GM12878 (cell line): ENCODE data around the gene ITSN2. TPM values are rescaled to one million over a fixed set of nuclear protein-coding genes. Genes with fewer than 3 reads are reported as not detected.

Experiments
- ATAC-seq: fragments of 200-7000 bp; cut with Tn5 transposase; 3 replicates; pipeline ENCODE4 v1.9.1; 2020; ENCODE audit warnings: mild to moderate bottlenecking, moderate library complexity
- BruUV-seq: library from RNA; stranded (reverse); fragments of 400-500 nt; replicated peaks from 2 replicates; lab custom pipeline; 2021; lab: Mats Ljungman, UMichigan
- CTCF ChIA-PET: fragments of 300-600 bp; sonication (Branson Sonifier 250); formaldehyde crosslinking; extraction: SDS; loops from one replicate; lab custom pipeline; 2021; ENCODE audit warnings: inconsistent platforms; lab: Yijun Ruan, JAX
- POLR2A ChIA-PET: fragments of 350-600 bp; formaldehyde crosslinking; extraction: SDS; loops from one replicate; lab custom pipeline; 2021; ENCODE audit warnings: inconsistent platforms; lab: Charles Lee
- RAD21 ChIA-PET: fragments of 300-600 bp; sonication (Branson Sonifier 250); formaldehyde crosslinking; loops from one replicate; lab custom pipeline; 2023; ENCODE audit warnings: antibody characterized with exemption; ENCODE audit not compliant: unreplicated experiment; lab: Charles Lee
- SMC1A ChIA-PET: fragments of 300-600 bp; sonication (Branson Sonifier 250); formaldehyde crosslinking; loops from one replicate; lab custom pipeline; 2023; ENCODE audit not compliant: unreplicated experiment, uncharacterized antibody; lab: Charles Lee
- DNase-seq: peaks from one replicate; pipeline ENCODE4 v3.0.0-alpha.2; 2011; ENCODE audit warnings: low read depth, low spot score
- FAIRE-seq: peaks from 3 replicates; lab custom pipeline; 2011; peaks lifted over from hg19 to GRCh38; lab: Jason Lieb, UNC
- H2AFZ ChIP-seq: 2 replicates; pipeline ENCODE4 v1.6.0; 2011; ENCODE audit warnings: low read depth, low read length, control low read depth; ENCODE audit not compliant: control insufficient read depth
- H3K27ac ChIP-seq: 2 replicates; pipeline ENCODE4 v1.5.1; 2011; ENCODE audit warnings: control low read depth; ENCODE audit not compliant: control insufficient read depth, insufficient read depth
- H3K27me3 ChIP-seq, 2 experiments: replicated peaks in 1 of 2; 2 replicates each; pipeline versions ENCODE4 v1.6.0 to v1.6.1; 2011; ENCODE audit warnings: low read length in 1 of 2; ENCODE audit not compliant: control insufficient read depth in 2 of 2, insufficient read depth in 2 of 2
- H3K36me3 ChIP-seq, 2 experiments: 2 replicates each; pipeline ENCODE4 v1.5.1; 2011; ENCODE audit warnings: low read length in 1 of 2; ENCODE audit not compliant: control insufficient read depth in 2 of 2, insufficient read depth in 2 of 2
- H3K4me1 ChIP-seq: 2 replicates; pipeline ENCODE4 v1.6.1; 2011; ENCODE audit warnings: mild to moderate bottlenecking, low read length, moderate library complexity, mixed read lengths; ENCODE audit not compliant: control insufficient read depth, insufficient read depth
- H3K4me2 ChIP-seq: 2 replicates; pipeline ENCODE4 v1.6.0; 2011; ENCODE audit warnings: control low read depth; ENCODE audit not compliant: control insufficient read depth, insufficient read depth
- H3K4me3 ChIP-seq: fragments of 200-600 bp; sonication (generic); 2 replicates; pipeline ENCODE4 v1.5.1; 2016
- H3K79me2 ChIP-seq: 2 replicates; pipeline ENCODE4 v1.6.0; 2011; ENCODE audit warnings: low read length; ENCODE audit not compliant: control insufficient read depth, insufficient read depth
- H3K9ac ChIP-seq: 2 replicates; pipeline ENCODE4 v1.8.0; 2011; ENCODE audit warnings: low read length, control low read depth, mixed read lengths; ENCODE audit not compliant: control insufficient read depth, insufficient read depth
- H3K9me3 ChIP-seq: replicated peaks from 3 replicates; pipeline ENCODE4 v1.5.1; 2011; ENCODE audit warnings: mild to moderate bottlenecking, low read length; ENCODE audit not compliant: control insufficient read depth, insufficient read depth
- H4K20me1 ChIP-seq: 2 replicates; pipeline ENCODE4 v1.6.0; 2011; ENCODE audit not compliant: control insufficient read depth, insufficient read depth
- DPF2 ChIP-seq: fragments of 450-650 bp; IDR thresholded peaks from 2 replicates; pipeline ENCODE4 v1.6.1; 2017; ENCODE audit warnings: mild to moderate bottlenecking
- ETV6 ChIP-seq, 2 experiments: fragments of 450-650 bp in 1 of 2; IDR thresholded peaks in 1 of 2; conservative IDR thresholded peaks in 1 of 2; 2 replicates each; pipeline ENCODE4 v1.6.1; 2014; ENCODE audit warnings: antibody characterized with exemption in 1 of 2, borderline replicate concordance in 1 of 2, low read depth in 1 of 2, mild to moderate bottlenecking in 1 of 2, moderate library complexity in 1 of 2
- HDGF ChIP-seq: fragments of 450-650 bp; IDR thresholded peaks from 2 replicates; pipeline ENCODE4 v1.6.1; 2016; ENCODE audit warnings: antibody characterized with exemption
- IRF3 ChIP-seq: fragments of 450-650 bp; IDR thresholded peaks from 2 replicates; pipeline ENCODE4 v1.6.1; 2014; ENCODE audit warnings: mild to moderate bottlenecking
- KDM1A ChIP-seq: fragments of 200-600 bp; sonication (generic); IDR thresholded peaks from 2 replicates; pipeline ENCODE4 v1.6.1; 2016; ENCODE audit warnings: borderline replicate concordance
- LARP7 ChIP-seq: fragments of 450-650 bp; IDR thresholded peaks from 2 replicates; pipeline ENCODE4 v1.6.1; 2017; ENCODE audit warnings: mild to moderate bottlenecking
- MYB ChIP-seq: fragments of 150-350 bp; IDR thresholded peaks from 2 replicates; pipeline ENCODE4 v1.6.1; 2014; ENCODE audit warnings: mild to moderate bottlenecking, low read depth, low read length, borderline replicate concordance
- PAX5 ChIP-seq: IDR thresholded peaks from 2 replicates; pipeline ENCODE4 v1.6.1; 2011; ENCODE audit warnings: low read depth, low read length, borderline replicate concordance
- RUNX3 ChIP-seq: IDR thresholded peaks from 2 replicates; pipeline ENCODE4 v1.6.1; 2012; ENCODE audit warnings: low read length, inconsistent platforms
- SMAD5 ChIP-seq: IDR thresholded peaks from 2 replicates; pipeline ENCODE4 v1.6.1; 2016; ENCODE audit warnings: antibody characterized with exemption, low read depth
- TCF7 ChIP-seq: IDR thresholded peaks from 2 replicates; pipeline ENCODE4 v1.6.1; 2014; ENCODE audit warnings: antibody characterized with exemption, borderline replicate concordance
- YBX1 ChIP-seq: fragments of 450-650 bp; IDR thresholded peaks from 2 replicates; pipeline ENCODE4 v1.6.1; 2016; ENCODE audit warnings: antibody characterized with exemption
- WGBS: methylation state at CpG from one replicate; pipeline ENCODE4 v1.1.6; 2016; ENCODE audit warnings: low lambda C conversion rate; ENCODE audit not compliant: insufficient replicate concordance, insufficient coverage; ENCODE audit errors: missing lambda C conversion rate; 5-methylcytosine and 5-hydroxymethylcytosine counted together
- in situ Hi-C: fragments of 300-500 bp; cut with MboI; formaldehyde crosslinking; loops from 9 replicates; pipeline ENCODE4 v1.14.3; 2018; ENCODE audit warnings: mixed read lengths
- intact Hi-C: fragments of 100-400 bp; cut with micrococcal nuclease; formaldehyde crosslinking; loops from one replicate; pipeline ENCODE4 v1.14.2; 2022; ENCODE audit not compliant: unreplicated experiment
- polyA plus RNA-seq, 11 experiments: library from polyadenylated mRNA; depleted of rRNA in 4 of 11; unstranded in 6 of 11; stranded (reverse) in 5 of 11; fragments of >200 nt; fragmentation: Nextera tagmentation in 4 of 11; fragmentation: Illumina TruSeq in 1 of 11; extraction: Ambion mirVana in 4 of 11; extraction: Trizol in 1 of 11; gene quantifications; 1 replicate in 1 of 11; 2 replicates in 10 of 11; pipeline versions ENCODE4 v1.2.1 to v1.2.3, GENCODE V29; 2011 to 2016; ENCODE audit warnings: inconsistent platforms in 2 of 11, missing spikeins in 2 of 11, low read depth in 1 of 11
- total RNA-seq, 4 experiments: library from RNA; depleted of rRNA in 3 of 4; stranded (reverse); fragments of >200 nt in 3 of 4; fragmentation: Illumina TruSeq in 1 of 4; extraction: Trizol in 1 of 4; gene quantifications; 2 replicates each; pipeline versions ENCODE4 v1.2.1 to v1.2.3, GENCODE V29; 2013 to 2021
- TF ChIP-seq, protein P1 (sequence below): fragments of 450-650 bp; IDR thresholded peaks from 2 replicates; pipeline ENCODE4 v1.6.1; 2017; ENCODE audit warnings: mild to moderate bottlenecking, moderate library complexity

ITSN2 gene
- total and polyA plus RNA-seq, 10 of the 15 experiments (the other 5 are each of a cell fraction or from before 2014, with no cell fraction given): 20.5 to 80.0 (median 54.7) TPM

DNA sequence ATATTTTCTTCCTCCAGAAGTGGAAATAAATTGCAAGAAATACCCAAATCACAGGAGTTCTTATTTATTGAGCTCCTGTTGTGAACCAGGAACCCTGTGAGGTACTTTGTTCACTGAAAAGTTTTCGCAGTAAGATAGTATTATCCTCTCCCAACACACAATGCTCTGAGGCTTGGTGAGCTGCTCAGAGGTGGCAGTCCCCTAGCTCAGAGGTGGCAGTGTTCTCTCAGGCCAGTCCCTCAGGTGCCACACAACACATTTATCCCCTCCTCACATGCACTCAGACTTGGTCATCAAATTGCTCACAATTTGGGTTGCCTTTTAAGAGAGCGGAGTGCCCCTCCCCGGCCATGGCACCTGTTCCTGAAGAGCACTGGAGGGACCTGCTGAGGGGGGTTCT, 159.5 kb downstream of the ITSN2 start:
- H3K4me3 ChIP-seq: no peak overlapping the region
- SMC1A ChIA-PET: no interaction called here
- no peak overlapping the region for H2AFZ ChIP-seq
- no peak overlapping the region for H3K9ac ChIP-seq
- peaks cover under 1 to 9% of the 10 kb centered on the region in 2 experiments for H3K36me3 ChIP-seq
- CTCF ChIA-PET: no interaction called here
- DNase-seq (no peak), FAIRE-seq (no peak), ATAC-seq (no peak)
- TF ChIP-seq YBX1: no peak
- no peak for TF ChIP-seq PAX5
- TF ChIP-seq TCF7: no peak
- no peak for TF ChIP-seq RUNX3
- no peak for TF ChIP-seq MYB
- H3K9me3 ChIP-seq: no peaks in the 10 kb centered on the region
- WGBS: 98% methylated on average over 3 of the region's 3 CpGs
- H3K4me2 ChIP-seq: no peak overlapping the region
- no peaks in the 10 kb centered on the region for H3K4me1 ChIP-seq
- POLR2A ChIA-PET: no interaction called here
- no peaks in the 10 kb centered on the region for H3K27me3 ChIP-seq
- in situ Hi-C loops (no loop called here), intact Hi-C loops (no loop called here)
- no peaks in the 10 kb centered on the region for H4K20me1 ChIP-seq
- RAD21 ChIA-PET: no interaction called here
- H3K79me2 ChIP-seq: no peaks in the 10 kb centered on the region
- no TSS peak for BruUV-seq
- H3K27ac ChIP-seq: no peak overlapping the region

DNA sequence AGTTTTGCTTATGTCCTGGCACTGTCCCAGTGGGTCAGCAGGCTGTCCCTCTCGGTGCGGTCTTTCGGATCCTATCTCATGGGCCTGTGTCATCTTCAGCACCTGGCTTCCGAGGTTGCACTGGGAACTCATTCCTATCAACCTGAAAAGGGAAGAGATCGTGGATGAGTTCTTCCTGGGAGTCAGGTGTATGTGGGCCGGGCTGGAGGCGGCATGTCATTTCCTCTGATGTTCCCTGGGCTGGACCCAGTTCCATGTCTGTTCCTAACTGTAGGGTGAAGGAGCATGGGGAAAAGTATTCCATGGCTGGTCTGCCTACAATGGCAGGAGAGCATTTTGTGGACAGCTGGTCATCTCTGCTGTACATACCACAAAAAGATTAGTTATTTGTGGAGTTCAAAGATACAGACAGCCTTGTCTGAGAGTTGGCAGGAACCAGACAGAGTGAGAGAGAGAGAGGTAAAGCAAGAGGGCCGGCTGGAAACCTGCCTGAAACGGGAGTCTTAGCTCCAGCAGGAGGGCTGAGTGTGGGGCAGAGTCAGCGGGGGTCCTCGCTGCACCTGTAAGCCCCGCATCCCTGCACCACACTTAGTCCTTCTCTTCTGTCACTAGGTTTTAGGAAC, 160.3 kb downstream of the ITSN2 start:
- Histone ChIP-seq H3K27me3 (no peaks in the 10 kb centered on the region), H3K9ac (no peak overlapping the region), H4K20me1 (no peaks in the 10 kb centered on the region), H3K36me3 (peaks cover 0 to 7% of the 10 kb centered on the region in 2 experiments), H3K79me2 (no peaks in the 10 kb centered on the region), H3K4me2 (no peak overlapping the region), H3K27ac (no peak overlapping the region), H2AFZ (no peak overlapping the region), H3K4me3 (no peak overlapping the region), H3K9me3 (no peaks in the 10 kb centered on the region), H3K4me1 (no peaks in the 10 kb centered on the region)
- DNase-seq: no peak
- in situ Hi-C loops: no loop called here
- ChIA-PET RAD21 (no interaction called here), POLR2A (no interaction called here), SMC1A (no interaction called here), CTCF (no interaction called here)
- BruUV-seq: no TSS peak
- ATAC-seq: no peak
- intact Hi-C loops: no loop called here
- no peak for FAIRE-seq
- TF ChIP-seq, protein P1, sequence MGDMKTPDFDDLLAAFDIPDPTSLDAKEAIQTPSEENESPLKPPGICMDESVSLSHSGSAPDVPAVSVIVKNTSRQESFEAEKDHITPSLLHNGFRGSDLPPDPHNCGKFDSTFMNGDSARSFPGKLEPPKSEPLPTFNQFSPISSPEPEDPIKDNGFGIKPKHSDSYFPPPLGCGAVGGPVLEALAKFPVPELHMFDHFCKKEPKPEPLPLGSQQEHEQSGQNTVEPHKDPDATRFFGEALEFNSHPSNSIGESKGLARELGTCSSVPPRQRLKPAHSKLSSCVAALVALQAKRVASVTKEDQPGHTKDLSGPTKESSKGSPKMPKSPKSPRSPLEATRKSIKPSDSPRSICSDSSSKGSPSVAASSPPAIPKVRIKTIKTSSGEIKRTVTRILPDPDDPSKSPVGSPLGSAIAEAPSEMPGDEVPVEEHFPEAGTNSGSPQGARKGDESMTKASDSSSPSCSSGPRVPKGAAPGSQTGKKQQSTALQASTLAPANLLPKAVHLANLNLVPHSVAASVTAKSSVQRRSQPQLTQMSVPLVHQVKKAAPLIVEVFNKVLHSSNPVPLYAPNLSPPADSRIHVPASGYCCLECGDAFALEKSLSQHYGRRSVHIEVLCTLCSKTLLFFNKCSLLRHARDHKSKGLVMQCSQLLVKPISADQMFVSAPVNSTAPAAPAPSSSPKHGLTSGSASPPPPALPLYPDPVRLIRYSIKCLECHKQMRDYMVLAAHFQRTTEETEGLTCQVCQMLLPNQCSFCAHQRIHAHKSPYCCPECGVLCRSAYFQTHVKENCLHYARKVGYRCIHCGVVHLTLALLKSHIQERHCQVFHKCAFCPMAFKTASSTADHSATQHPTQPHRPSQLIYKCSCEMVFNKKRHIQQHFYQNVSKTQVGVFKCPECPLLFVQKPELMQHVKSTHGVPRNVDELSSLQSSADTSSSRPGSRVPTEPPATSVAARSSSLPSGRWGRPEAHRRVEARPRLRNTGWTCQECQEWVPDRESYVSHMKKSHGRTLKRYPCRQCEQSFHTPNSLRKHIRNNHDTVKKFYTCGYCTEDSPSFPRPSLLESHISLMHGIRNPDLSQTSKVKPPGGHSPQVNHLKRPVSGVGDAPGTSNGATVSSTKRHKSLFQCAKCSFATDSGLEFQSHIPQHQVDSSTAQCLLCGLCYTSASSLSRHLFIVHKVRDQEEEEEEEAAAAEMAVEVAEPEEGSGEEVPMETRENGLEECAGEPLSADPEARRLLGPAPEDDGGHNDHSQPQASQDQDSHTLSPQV: no peak
- TF ChIP-seq ETV6 (conservative IDR thresholded peaks at IDR 0.05 in 1 of 2, IDR thresholded peaks at IDR 0.05 in 1 of 2; ENCODE audit: borderline replicate concordance in 1 of 2, low read depth in 1 of 2) (no peak), DPF2 (no peak), KDM1A (no peak), LARP7 (no peak), IRF3 (no peak), SMAD5 (no peak), HDGF (no peak)
- WGBS: 82% methylated on average over 12 of the region's 12 CpGs
